HG02798 (cell line): Measurements from ENCODE around the gene TMEM176A.
A peak's percentile ranks its signal among the peaks of the same experiment; 100 is the strongest.
"Not testable (repeated sequence)": the region's sequence is repeated elsewhere in the genome, so short reads cannot be mapped to it uniquely, and the experiment has no call there.

ENCODE experiments used
- ATAC-seq: cut with Tn5 transposase; IDR thresholded peaks from one replicate; pipeline ENCODE4 v1.9.1; 2021; ENCODE audit warnings: mild to moderate bottlenecking; ENCODE audit not compliant: unreplicated experiment, poor library complexity

Gene TMEM176A, protein sequence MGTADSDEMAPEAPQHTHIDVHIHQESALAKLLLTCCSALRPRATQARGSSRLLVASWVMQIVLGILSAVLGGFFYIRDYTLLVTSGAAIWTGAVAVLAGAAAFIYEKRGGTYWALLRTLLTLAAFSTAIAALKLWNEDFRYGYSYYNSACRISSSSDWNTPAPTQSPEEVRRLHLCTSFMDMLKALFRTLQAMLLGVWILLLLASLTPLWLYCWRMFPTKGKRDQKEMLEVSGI

GRCh38 chr7:150800581-150801241 is at the start of gene TMEM176A:
TSS of gene TMEM176A (plus strand) at chr7:150800769. CDS start at chr7:150801551, 782 bp downstream.
- ATAC-seq: no peak

GRCh38 chr7:150751702-150752101 is 48.9 kb upstream of the TMEM176A start:
- ATAC-seq: no peak

DNA sequence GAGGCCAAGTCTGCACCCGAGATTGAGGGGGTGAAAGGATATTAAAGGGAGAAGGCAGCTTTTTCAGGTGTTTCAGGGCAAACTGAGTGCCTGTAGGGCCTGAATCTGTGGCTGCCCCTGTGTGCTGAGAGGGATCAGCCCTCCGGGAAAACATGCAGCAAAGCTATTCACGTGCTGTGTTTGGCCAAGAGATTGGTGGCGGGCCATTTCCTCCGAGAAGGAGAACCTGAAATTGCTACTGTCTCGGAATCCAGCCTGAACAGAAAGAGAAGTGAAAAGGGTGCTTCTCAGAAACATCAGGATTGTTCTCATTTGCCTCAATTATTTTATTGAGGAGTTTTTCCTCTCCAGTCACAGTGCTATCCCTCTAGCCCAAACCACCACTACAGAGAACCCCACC is 47.3 kb upstream of the TMEM176A start:
- ATAC-seq: no peak

DNA sequence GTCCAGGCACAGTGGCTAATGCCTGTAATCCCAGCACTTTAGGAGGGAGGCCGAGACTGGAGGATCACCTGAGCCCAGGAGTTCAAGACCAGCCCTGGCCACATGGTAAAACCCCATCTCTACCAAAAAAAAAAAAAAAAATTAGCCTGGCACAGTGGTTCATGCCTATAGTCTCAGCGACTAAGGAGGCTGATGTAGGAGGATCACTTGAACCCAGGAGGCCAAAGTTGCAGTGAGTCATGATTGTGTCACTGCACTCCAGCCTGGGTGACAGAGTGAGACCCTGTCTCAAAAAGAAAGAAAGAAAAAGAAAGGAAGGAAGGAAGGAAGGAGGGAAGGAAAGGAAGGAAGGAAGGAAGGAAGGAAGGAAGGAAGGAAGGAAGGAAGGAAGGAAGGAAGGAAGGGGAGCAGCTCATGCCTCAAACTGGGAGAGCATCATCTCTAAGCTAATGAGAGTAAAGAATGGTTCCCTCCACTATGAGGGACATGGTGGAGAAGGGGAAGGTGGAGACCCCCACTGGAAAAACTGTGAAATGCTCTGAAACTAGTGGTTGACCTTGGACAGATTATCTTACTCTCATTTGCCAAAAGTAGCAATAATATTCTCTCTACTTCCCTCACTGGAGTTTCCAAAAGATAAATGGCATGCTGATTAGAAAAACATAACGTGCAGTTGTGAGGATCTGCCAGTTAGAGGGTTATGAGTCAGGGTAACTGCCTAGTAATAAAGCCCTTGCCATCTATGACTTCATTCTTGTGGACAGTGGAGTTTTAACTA is 46.6 kb upstream of the TMEM176A start:
- no peak for ATAC-seq

DNA sequence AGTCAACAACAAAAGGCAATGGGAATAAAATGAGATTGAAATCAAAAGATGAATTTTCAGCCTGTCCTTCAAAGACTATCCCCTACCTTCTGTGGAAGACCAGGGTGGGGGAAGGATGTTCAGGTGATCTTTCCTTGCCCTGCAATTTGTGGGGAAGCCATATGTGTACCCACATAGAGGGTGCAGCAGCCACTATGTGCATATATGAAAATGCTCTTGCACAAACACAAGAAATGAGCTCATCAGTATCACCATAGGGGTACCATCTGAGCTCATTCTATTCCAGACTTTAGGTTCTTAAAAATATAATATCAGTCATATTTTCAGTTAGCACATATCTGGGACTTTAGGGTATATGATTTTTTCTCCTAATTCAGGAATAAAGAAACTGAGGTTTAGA is 45.6 kb upstream of the TMEM176A start:
- ATAC-seq: no peak

DNA sequence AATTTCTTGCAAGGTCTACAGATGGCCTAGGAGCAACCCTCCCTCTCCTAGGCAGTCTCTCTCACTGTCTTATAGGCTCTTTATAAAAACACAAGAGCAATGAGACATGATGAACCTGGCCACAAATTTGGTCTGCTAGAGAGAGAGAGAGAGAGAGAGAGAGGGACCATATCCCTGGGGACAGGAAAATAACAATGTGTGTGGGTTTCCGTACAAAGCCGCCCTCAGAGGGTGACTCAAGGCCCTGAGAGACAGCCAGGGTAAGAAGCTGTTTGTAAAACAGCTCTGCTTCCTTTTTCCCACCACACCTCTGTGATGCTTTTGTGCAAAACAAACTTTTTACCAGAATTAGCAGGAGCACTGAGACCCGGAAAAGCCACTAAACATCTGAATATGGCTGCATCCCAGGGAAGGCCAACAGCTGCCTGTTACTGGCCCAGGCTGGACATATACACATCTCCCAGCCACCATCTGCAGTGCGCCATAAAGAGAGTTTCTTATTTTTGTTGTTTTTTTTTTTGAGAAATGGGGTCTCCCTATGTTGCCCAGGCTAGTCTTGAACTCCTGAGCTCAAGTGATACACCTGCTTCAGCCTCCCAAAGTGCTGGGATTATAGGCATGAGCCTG is 45.0 kb upstream of the TMEM176A start:
- no peak for ATAC-seq

GRCh38 chr7:150756166-150756565 is 44.4 kb upstream of the TMEM176A start:
- no peak for ATAC-seq

GRCh38 chr7:150756858-150757257 is 43.7 kb upstream of the TMEM176A start:
- no peak for ATAC-seq

DNA sequence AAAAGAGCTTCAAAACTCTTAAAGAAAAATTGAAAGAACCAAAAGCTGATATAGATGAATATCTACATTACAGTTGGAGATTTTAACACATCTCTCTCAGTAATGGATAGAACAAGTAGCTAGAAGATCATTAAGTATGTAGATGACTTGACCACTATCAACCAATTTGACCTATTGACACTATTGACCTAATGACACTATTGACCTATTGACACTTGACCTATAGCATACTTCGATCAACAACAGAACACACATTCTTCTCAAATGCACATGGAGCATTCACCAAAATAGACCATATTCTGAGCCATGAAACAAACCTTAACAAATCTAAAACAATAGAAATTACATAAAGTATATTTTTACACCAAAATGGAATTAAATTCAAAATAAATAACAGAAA is 41.1 kb upstream of the TMEM176A start:
- no peak for ATAC-seq

DNA sequence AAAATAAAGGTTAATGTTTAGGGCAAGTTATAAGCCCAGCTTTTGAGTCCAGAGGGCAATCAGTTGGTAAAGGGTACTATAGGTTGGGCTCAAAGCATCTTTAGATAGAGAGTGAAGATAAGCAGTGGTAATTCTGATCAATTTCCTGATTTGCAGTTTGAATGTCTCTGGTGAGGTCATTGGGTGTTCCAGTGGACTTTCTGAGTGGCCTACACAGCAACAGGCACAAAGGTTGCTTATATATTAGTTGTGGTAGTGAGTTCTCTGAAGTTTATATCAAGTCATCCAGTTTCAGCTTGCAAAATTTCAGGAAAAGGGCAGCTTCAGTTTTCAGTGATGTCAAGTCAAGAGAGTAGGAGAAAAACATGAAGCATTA is 34.2 kb upstream of the TMEM176A start:
- ATAC-seq: no peak

DNA sequence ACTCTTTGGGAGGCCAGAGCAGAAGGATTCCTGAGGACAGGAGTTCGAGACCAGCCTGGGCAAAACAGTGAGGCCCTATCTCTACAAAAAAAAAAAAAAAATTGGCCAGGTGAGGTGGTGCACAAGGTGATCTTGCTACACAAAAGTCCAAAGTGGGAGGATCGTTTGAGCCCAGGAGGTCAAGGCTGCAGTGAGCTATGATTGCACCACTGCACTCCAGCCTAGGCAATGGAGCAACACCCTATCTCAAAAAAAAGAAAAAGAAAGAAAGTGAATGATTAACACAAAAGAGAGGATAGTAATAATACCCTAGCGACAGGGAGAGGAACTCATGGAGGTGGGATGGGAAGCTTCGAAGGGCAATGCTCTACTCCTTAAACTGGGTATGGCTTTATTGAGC is 30.8 kb upstream of the TMEM176A start:
- no peak for ATAC-seq

GRCh38 chr7:150774131-150774530 is 26.4 kb upstream of the TMEM176A start:
- ATAC-seq: not testable (repeated sequence)

DNA sequence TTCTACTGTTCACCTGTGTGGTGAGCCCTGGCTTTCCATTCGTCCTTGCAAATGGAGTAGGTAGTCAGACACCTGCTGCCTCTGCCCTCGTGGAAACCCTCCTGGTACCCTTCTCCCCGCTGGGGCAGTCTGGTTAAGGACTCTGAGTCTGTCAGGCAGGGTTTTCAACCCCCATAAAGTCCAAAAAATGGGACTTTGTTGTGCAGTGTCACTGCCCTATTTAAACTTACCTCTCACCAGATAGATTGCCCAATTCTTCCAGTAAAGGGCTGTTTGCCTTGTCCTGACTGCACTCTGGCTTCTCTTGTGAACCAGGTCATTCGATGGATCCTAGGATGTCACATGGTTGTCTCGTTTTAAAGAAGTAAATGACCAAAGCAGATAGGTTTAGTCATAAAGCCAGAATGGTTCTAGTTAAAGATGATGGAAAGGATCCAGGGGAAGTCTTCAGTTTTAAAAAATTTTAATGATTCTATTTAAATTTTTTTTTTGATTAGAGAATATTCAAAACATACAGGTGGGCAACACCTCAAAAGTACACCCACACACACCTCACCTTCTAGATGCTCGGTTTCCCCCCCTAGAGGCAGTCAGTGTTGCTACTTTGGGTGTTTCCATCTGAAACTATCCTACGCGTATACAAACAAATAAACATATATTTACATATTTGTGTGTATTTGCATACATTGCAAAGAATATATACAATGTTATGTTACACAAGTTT is 22.4 kb upstream of the TMEM176A start:
- ATAC-seq: no peak

- peak; percentile 71 for ATAC-seq
Observed at GRCh38 chr7:150778738-150779301, 21.7 kb upstream of the TMEM176A start.

DNA sequence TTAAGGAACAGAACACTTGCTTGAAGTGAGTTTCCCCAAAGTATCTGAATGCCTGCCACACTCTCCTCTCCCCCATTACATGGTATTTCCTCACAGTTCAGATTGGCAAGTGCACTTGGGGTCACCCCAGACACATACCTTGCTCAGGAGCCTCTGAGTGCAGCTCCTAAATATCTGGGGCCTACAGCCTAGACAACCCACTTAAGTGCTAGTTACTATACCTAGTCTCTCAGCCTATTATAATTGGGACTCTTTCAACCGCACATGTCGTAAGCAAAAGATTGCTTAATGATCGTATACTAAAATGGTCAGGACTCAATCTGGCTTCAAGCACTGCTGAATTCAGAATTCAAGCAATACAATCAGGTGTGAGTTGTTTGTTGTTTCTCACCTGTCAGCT is 20.3 kb upstream of the TMEM176A start:
- ATAC-seq: no peak

- no peak for ATAC-seq
Observed at GRCh38 chr7:150781103-150781502, 19.5 kb upstream of the TMEM176A start.

DNA sequence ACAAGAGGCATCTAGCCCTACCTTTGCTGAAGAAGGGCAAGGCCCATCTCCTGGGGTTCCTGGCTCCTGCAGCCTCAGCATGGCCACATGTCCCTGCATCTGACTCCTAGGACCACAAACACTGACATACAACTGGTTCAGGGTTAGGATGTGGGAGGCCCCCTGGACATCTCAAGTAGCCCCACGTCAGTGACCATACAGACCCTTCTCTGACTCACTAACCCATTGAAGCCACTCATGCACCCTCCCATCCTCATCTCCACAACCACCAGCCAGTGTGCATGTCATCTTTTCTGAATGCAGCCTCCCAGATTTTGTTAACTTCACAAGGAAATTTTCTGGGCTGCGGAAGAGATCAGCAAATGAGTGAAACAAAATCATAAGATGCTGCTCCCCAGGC is 18.6 kb upstream of the TMEM176A start:
- no peak for ATAC-seq

DNA sequence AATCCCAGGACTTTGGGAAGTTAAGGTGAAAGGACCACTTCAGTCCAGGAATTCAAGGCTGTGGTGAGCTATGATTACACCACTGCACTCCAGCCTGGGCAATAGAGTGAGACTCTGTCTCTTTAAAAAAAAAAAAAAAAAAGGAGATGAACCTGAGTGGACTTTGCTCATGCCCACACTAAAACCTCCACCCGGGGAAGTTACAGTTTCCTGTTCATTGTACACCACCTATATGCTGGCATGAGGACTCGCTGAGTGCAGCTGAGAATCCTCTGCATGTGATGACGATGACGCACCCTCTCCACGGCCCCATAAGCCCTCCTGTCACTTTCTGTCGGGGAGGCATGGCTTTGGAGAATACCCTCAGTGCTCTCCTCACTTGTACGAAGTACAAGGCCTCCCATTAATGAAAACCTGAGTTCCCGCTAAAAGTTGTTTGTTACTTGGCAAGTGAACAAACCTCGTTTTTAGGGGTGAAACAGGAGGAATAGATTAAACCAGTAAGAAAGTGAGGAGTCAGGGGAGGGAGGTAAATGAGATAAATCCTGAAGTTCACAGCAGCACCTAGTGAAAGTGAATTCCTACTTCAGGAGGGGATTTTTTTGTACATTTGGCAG is 16.3 kb upstream of the TMEM176A start:
- ATAC-seq: no peak

- no peak for ATAC-seq
Observed at GRCh38 chr7:150784954-150785353, 15.6 kb upstream of the TMEM176A start.
